Right ventricle myocardium inferior (tissue), 1 donor: ENCODE measurements around the gene CLP1. TPM values are rescaled to one million over a fixed set of nuclear protein-coding genes. Genes with fewer than 3 reads are reported as not detected.
"Not testable (repeated sequence)": the region's sequence is repeated elsewhere in the genome, so short reads cannot be mapped to it uniquely, and the experiment has no call there.

ENCODE experiments used
- ATAC-seq: fragments of 200-7000 bp; cut with Tn5 transposase; one replicate; pipeline ENCODE4 v1.9.1; 2020; ENCODE audit warnings: mild to moderate bottlenecking, moderate library complexity
- DNase-seq: peaks from one replicate; pipeline ENCODE4 v3.0.0; 2021; ENCODE audit errors: missing footprints
- intact Hi-C: fragments of 100-400 bp; cut with DNase I; formaldehyde crosslinking; loops from one replicate; pipeline ENCODE4 v1.11.0; 2022
- total RNA-seq: library from RNA; stranded (reverse); fragmentation: NEBNext Ultra II Directional; extraction: Animal tissue kit (Norgen Biotek cat#: 25700); gene quantifications from one replicate; pipeline ENCODE4 v1.2.1, GENCODE V29; 2021
- donor health status: DM: no; HTN: yes; CAD: no; lungs with severe emphysema.

The CLP1 gene
- total RNA-seq, 1 donor from 2014 or later: 6.2 TPM

DNA sequence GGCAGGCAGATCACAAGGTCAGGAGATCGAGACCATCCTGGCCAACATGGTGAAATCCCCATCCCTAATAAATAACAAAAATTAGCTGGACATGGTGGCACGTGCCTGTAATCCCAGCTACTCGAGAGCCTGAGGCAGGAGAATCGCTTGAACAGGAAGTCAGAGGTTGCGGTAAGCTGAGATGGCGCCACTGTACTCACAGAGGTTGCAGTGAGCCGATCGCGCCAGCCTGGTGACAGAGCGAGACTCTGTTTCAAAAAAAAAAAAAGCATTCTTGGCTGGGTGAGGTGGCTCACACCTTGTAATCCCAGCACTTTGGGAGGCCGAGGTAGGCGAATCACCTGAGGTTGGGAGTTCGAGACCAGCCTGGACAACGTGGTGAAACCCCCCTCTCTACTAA lies 5.3 kb upstream of the CLP1 start:
- DNase-seq, ATAC-seq, intact Hi-C loops: not testable (repeated sequence)

DNA sequence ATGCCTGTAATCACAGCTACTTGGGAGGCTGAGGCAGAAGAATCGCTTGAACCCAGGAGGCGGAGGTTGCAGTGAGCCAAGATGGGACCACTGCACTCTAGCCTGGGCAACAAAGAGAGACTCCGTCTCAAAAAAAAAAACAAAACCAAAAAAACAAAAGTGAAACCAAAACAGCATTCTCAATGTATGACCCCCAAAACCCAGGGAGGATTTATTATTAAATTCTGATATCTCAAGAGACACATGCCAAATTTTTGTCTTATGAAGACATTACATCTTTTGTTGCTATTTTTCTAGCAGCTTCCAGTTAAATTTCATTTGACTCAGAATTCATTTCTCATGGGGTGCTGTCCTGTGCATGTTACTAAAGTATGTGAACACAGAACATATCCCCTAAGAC lies 4.9 kb upstream of the CLP1 start:
- DNase-seq: no peak
- intact Hi-C loops: no loop called here
- no peak for ATAC-seq

- ATAC-seq (no peak), DNase-seq (no peak)
- intact Hi-C loops: no loop called here
Observed at GRCh38 chr11:57653163-57653562, 4.4 kb upstream of the CLP1 start.

DNA sequence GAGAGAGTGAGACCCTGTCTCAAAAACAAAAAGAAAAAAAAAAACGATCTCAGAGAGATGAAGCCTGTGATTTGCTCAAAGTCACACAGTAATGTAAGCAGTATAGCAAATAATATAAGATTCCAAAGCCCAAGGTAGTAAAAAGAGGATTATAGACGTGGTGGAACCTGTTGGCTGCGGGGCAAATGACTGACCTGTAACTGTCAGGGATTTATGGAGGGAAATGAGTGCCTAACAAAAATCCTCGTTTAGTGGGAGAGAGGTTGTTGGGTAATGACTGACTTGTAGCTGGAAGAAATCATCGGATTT lies 723 bp upstream of the CLP1 start:
- no peak for DNase-seq
- intact Hi-C loops: no loop called here
- no peak for ATAC-seq

DNA sequence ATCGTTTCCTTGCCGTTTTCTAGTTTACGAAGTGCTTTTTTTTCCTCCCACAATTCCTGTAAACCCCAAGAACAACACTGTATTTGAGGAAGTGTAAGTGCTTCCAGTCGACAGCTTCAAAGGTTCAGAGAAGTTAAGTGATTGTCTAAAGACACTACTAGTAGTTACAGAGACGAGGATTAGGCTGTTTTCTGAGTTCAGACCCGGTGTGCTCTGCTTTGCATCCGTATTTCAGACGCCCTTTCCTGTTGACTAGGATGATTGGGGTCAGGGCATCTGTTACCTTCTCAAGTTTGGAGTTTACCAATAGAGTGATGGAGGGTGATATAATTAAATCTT lies 430 bp downstream of the CLP1 start:
- no peak for ATAC-seq
- intact Hi-C loops: no loop called here

GRCh38 chr11:57659669-57660068 lies 2.1 kb downstream of the CLP1 start:
- intact Hi-C loops: no loop called here
- no peak for DNase-seq
- ATAC-seq: no peak

More for the DNA sequence above, 430 bp downstream of the CLP1 start:
- DNase-seq: no peak

- intact Hi-C loops: no loop called here
- ATAC-seq: no peak
- no peak for DNase-seq
Observed at GRCh38 chr11:57662893-57663292, 5.3 kb downstream of the CLP1 start.

GRCh38 chr11:57663975-57664374 lies 6.4 kb downstream of the CLP1 start:
- ATAC-seq (no peak), DNase-seq (no peak)
- intact Hi-C loops: no loop called here

DNA sequence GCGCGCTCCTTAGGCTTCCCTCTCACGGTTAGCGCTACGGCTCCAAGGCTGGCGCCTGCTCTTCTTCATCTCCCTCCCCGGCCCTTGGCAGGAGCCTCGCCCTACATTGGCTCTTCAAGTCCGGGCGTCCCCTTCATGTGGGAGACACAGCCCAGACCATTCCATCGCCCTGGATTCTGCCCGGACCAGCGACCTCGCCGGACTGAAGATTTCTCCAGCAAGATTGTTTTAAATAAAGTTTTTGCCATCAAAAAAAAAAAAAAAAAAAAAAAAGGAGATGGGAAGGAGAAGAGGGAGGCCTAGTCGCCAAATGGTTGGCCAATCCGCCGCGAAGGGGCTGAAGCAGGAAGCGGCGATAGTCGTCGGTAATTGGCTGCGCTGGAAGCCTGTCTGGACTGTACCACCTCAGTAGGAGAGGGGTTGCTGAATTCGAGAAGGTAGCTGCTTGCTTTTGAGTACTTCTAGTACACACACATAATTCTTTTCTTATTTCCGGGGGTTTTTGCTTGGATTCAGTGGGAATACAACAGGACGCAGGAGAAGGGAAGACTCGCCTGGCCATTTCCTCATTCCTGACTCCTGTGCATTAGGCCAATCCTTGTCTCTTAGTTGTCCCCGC lies 9.7 kb downstream of the CLP1 start:
- DNase-seq (peak; percentile 98), ATAC-seq (peak; percentile 89)
- intact Hi-C loops: loop anchor here (1.0 to 2.0 kb wide), 2 partner anchors 46 to 911 kb away; partner anchors contain the start of genes MED19 and TMX2

DNA sequence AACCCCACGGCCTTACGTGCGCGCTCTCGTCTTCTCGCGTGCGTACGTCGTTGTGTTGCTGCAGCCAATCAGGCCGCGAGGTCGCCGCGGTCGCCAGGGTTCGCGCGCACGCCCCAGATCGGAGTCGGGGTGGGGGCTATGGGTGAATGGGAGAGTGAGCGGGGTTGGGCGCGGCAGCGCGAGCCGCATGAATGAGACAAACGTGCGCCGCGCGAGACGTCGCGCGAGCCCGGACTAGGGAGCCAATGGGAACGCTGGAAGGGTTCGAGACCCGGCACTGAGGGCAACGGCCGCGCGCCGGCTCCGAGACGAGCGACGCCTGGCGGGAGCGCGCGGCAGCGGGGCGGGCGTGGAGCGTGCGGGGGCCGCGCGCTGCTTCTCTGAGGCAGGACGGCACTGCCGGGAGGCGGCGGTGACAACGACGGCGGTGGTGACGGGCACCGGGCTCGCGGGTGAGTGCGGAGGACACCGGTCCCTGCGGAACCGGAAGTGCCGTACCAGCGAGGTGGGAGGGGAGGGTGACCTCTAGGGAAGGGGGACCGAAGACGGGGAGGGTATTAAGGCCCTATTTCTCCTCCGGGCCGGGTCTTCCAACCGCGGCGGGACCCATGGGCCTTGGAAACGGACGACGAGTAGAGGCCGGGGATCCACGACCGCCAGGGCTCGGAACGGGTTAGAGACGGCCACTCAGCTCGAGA lies 10.3 kb downstream of the CLP1 start, which contains the start of gene ZDHHC5:
Gene ZDHHC5 (plus strand): TSS at position 379 of the 698 bp plus-strand sequence. CDS start 4,977 bp downstream, outside the sequence.
- intact Hi-C loops: loop anchor here (1.0 to 2.0 kb wide), 2 partner anchors 45 to 910 kb away; partner anchors contain the start of genes MED19 and TMX2
- ATAC-seq: peak; percentile 96
- peak; percentile 100 for DNase-seq

GRCh38 chr11:57668434-57668782 lies 10.8 kb downstream of the CLP1 start:
- intact Hi-C loops: no loop called here
- peak; percentile 4 for ATAC-seq
- DNase-seq: no peak

DNA sequence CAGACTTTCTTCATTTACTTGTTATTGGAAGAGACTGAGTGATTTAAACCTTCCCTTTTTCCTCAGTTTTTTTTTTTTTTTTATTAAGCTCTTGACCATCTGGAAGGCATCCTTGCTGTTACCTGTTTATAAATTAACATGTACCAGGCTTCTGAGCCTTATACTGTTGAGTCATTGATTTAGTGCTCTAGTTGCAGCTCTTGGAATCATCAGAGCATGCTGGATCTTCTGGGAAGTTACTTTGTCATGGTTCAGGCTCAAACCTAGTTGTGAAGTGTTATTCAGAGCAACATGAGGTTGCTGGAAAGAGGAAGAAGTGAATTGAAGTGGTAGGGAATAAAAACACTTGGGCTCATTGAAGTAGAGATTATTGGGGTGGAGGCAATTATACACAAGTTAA lies 16.7 kb downstream of the CLP1 start:
- no peak for ATAC-seq
- intact Hi-C loops: no loop called here
- DNase-seq: no peak

DNA sequence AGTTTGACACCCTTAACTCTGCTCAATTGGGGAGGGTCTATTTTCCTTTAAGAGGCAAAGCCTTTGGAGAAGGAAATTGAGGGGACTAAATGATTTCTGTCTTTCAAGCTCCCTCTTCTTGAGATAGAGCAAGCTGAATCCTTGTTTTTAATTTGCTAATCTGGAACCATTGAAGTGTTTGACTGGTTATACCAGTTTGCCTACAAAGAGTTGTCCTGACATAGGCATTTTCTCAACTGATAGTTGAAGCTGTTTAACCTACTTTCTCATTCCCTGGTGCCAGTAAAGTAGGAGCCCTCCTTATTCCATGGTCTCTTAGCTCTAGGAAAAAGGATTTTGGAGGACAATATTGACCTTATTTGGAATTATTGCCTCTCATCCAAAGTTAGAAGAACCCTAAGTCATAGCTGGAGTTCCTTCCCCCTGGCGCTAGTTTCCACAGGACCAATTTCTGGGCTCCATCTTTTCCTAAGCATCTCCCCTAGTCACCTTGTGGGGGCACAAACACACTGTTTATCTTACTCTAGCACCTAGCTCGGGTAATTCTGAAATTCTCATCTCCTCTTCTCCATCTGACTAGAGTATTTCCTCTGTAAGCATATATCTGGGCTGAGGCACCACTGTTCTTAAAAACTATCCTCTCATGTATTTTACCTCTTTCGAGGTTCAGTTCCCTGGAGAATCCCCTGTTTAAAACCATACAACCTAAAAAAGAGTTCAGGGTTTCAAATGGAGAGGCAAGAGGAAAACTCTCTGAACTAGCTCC lies 17.8 kb downstream of the CLP1 start:
- DNase-seq: no peak
- intact Hi-C loops: no loop called here
- no peak for ATAC-seq

DNA sequence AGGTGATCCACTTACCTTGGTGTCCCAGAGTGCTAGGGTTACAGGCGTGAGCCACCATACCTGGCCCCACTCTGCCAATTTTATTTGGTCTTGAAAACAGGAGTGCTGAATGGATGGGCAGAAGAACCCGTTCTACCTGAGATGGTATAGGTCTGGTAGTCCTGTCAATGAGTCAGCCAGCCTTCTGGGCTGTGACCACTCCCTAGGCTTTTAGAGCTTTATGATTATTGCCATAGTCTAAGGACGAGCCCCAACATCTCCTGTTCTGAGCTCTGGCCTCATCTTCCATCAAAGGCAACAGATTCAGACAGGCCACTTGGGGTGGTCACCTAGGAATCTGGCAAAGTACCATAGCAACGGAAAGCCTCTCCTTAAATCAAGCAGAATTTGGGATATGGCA lies 21.8 kb downstream of the CLP1 start:
- DNase-seq: no peak
- intact Hi-C loops: no loop called here

DNA sequence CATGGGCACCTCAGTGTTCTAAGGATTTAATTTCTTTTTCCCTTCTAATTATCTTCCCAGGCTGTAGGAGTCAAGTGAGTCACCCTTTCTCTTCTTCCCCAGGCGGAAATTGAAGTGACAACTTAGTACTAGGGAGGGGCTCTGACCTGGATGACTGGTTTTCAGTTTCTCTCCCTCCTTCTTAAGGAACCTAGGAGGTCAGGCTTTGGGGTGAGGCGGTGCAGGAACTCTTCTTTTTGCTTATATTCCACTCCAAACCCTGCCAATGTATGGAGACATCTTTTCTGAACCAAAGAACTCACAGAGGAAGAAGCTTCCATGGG lies 23.0 kb downstream of the CLP1 start:
- no peak for ATAC-seq
- intact Hi-C loops: loop anchor here (10.0 kb wide), 1 partner anchor 134 kb away; no protein-coding TSS in a partner anchor

More for the DNA sequence above, 21.8 kb downstream of the CLP1 start:
- ATAC-seq: no peak

GRCh38 chr11:57681168-57681567 lies 23.6 kb downstream of the CLP1 start:
- no peak for ATAC-seq
- intact Hi-C loops: loop anchor here (10.0 kb wide), 1 partner anchor 134 kb away; no protein-coding TSS in a partner anchor

More for the DNA sequence above, 23.0 kb downstream of the CLP1 start:
- DNase-seq: no peak

DNA sequence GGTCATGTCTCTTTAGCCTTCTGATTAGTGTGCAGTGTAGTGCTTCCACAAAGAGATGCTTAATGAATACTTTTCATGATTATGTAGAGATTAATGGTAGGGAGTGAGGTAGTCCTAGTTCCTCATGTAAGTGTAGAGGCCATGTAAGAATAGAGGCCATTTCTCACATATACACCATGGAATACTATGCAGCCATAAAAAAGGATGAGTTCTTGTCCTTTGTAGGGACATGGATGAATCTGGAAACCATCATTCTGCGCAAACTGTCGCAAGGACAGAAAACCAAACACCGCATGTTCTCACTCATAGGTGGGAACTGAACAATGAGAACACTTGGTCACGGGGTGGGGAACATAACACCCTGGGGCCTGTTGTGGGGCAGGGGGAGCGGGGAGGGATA lies 32.9 kb downstream of the CLP1 start:
- intact Hi-C loops, ATAC-seq: not testable (repeated sequence)

More at GRCh38 chr11:57681168-57681567, 23.6 kb downstream of the CLP1 start:
- no peak for DNase-seq

GRCh38 chr11:57698843-57699365 lies 41.3 kb downstream of the CLP1 start:
- intact Hi-C loops: no loop called here
- no peak for DNase-seq
- ATAC-seq: no peak

More for the DNA sequence above, 32.9 kb downstream of the CLP1 start:
- not testable (repeated sequence) for DNase-seq

- DNase-seq (no peak), ATAC-seq (no peak)
- intact Hi-C loops: no loop called here
Observed at GRCh38 chr11:57699813-57700212, 42.3 kb downstream of the CLP1 start.

GRCh38 chr11:57700425-57700824 lies 42.9 kb downstream of the CLP1 start:
- no peak for ATAC-seq
- intact Hi-C loops: no loop called here

More at GRCh38 chr11:57700425-57700824, 42.9 kb downstream of the CLP1 start:
- no peak for DNase-seq
